ENCODE data around the gene ABCC3. TPM values are rescaled to one million over a fixed set of nuclear protein-coding genes. Genes with fewer than 3 reads are reported as not detected.
A peak's percentile ranks its signal among the peaks of the same experiment; 100 is the strongest.

ABCC3 gene
- total and polyA plus RNA-seq, 8 donors: 13.6 to 1,043 (median 188) TPM

GRCh38 chr17:50667259-50668024 is 32.8 kb downstream of the ABCC3 start:
- WGBS, 5 donors: 87 to 90% (median 89%) methylated on average over 13 to 14 of the region's 14 CpGs
- no peak for DNase-seq
- Histone ChIP-seq H3K9me3 (no peaks in the 10 kb centered on the region), H3K27ac (peak overlapping the region in 1 of 5 donors; percentile 1), H3K27me3 (no peaks in the 10 kb centered on the region), H3K4me1 (peaks cover 0 to 23% (median under 1%) of the 10 kb centered on the region in 4 donors), H3K4me3 (no peak overlapping the region), H3K36me3 (peaks cover 0 to 22% (median 7%) of the 10 kb centered on the region in 4 donors)
- intact Hi-C loops (cut with DNase I; ENCODE audit: low total_unique reads): no loop called here
- TF ChIP-seq, protein P1, sequence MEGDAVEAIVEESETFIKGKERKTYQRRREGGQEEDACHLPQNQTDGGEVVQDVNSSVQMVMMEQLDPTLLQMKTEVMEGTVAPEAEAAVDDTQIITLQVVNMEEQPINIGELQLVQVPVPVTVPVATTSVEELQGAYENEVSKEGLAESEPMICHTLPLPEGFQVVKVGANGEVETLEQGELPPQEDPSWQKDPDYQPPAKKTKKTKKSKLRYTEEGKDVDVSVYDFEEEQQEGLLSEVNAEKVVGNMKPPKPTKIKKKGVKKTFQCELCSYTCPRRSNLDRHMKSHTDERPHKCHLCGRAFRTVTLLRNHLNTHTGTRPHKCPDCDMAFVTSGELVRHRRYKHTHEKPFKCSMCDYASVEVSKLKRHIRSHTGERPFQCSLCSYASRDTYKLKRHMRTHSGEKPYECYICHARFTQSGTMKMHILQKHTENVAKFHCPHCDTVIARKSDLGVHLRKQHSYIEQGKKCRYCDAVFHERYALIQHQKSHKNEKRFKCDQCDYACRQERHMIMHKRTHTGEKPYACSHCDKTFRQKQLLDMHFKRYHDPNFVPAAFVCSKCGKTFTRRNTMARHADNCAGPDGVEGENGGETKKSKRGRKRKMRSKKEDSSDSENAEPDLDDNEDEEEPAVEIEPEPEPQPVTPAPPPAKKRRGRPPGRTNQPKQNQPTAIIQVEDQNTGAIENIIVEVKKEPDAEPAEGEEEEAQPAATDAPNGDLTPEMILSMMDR (IDR thresholded peaks at IDR 0.05): no peak
- TF ChIP-seq EP300 (IDR thresholded peaks at IDR 0.05) (no peak), POLR2AphosphoS5 (IDR thresholded peaks at IDR 0.05) (no peak), POLR2A (IDR thresholded peaks at IDR 0.05) (no peak)

DNA sequence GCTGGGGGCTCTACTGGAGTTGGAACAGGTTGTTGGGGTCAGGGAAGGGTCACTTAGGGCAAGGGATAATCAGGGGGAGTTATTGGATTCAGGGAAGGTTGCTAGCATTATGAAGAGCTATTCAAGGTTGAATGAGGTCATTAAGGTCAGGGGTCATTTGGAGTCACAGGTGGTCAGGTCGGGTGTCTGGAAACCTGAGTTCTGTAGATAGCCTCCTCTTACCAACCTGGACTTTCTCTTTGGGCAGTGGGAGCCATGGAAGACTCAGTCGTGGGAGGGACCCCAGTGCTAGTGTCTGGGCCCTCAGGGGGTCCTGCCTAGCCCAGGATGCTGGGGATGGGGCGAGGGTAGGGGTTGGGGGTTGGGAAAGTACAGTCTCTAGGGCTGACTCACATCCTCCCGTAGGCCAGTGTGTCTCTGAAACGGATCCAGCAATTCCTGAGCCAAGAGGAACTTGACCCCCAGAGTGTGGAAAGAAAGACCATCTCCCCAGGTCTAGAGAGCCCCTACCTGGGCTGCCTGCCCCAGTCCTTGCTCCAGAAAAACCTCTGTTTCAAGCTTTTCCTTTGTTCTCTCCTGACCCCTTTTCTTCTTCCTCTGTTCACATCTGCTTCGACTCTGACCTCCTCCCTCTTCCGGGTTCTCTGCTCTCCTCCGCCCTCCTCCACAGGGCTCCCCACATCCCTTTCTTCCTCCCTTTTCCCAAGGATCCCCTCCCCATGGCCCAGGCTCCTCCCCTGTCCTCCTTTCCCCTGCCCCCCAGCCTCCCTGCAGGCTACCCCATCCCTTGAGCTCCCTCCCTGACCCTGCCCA is 33.5 kb downstream of the ABCC3 start:
- DNase-seq: no peak
- Histone ChIP-seq H3K4me3 (no peak overlapping the region), H3K36me3 (peaks cover 0 to 22% (median 8%) of the 10 kb centered on the region in 4 donors), H3K27me3 (no peaks in the 10 kb centered on the region), H3K27ac (peak overlapping the region in 2 of 5 donors; percentile 24 to 39), H3K9me3 (no peaks in the 10 kb centered on the region), H3K4me1 (peaks cover 0 to 19% (median 0%) of the 10 kb centered on the region in 4 donors)
- no peak for TF ChIP-seq EP300 (IDR thresholded peaks at IDR 0.05)
- TF ChIP-seq, protein P1 (IDR thresholded peaks at IDR 0.05): no peak
- TF ChIP-seq POLR2A (IDR thresholded peaks at IDR 0.05): no peak
- TF ChIP-seq POLR2AphosphoS5 (IDR thresholded peaks at IDR 0.05): no peak
- intact Hi-C loops (cut with DNase I; ENCODE audit: low total_unique reads): no loop called here
- 48 to 53% (median 50%) methylated on average over 8 of the region's 8 CpGs for WGBS, 5 donors

DNA sequence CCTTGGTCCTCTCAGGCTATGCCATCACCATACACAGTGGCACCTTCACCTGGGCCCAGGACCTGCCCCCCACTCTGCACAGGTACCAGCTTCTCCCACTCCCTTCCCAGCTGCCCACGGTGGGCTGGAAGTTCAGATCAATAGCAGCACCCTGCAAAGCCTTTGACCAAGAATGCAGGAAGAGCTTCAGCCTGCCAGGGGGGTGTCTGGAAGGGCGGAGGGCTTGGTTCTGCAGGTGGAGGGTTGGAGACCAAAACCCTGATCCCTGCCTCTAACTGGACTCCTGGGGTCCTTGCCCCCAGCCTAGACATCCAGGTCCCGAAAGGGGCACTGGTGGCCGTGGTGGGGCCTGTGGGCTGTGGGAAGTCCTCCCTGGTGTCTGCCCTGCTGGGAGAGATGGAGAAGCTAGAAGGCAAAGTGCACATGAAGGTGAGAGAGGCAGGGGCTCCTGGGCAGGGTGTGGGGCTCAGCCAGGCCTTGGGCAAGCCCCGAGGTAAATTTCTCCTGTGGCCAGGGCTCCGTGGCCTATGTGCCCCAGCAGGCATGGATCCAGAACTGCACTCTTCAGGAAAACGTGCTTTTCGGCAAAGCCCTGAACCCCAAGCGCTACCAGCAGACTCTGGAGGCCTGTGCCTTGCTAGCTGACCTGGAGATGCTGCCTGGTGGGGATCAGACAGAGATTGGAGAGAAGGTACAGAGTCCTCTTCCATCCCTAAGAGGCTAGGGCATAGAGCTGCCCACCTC is 34.3 kb downstream of the ABCC3 start:
- intact Hi-C loops (cut with DNase I; ENCODE audit: low total_unique reads): no loop called here
- H3K4me3 ChIP-seq: no peak overlapping the region
- H3K27me3 ChIP-seq: no peaks in the 10 kb centered on the region
- H3K27ac ChIP-seq: peak overlapping the region in 2 of 5 donors; percentile 24 to 39
- TF ChIP-seq POLR2AphosphoS5 (IDR thresholded peaks at IDR 0.05) (no peak), POLR2A (IDR thresholded peaks at IDR 0.05) (no peak), EP300 (IDR thresholded peaks at IDR 0.05) (no peak)
- TF ChIP-seq, protein P1 (IDR thresholded peaks at IDR 0.05): no peak
- H3K9me3 ChIP-seq: no peaks in the 10 kb centered on the region
- 73 to 91% (median 82%) methylated on average over 4 to 9 of the region's 9 CpGs for WGBS, 5 donors
- DNase-seq: no peak
- peaks cover 0 to 20% (median under 1%) of the 10 kb centered on the region in 4 donors for H3K4me1 ChIP-seq
- peaks cover 0 to 20% (median 10%) of the 10 kb centered on the region in 4 donors for H3K36me3 ChIP-seq

GRCh38 chr17:50672071-50672470 is 37.4 kb downstream of the ABCC3 start:
- WGBS, 5 donors: 89 to 96% (median 95%) methylated on average over 5 of the region's 5 CpGs
- Histone ChIP-seq H3K4me1 (peaks cover 11 to 37% (median 19%) of the 10 kb centered on the region in 4 donors), H3K9me3 (no peaks in the 10 kb centered on the region), H3K27ac (no peak overlapping the region), H3K4me3 (no peak overlapping the region), H3K36me3 (peaks cover 0 to 34% (median 13%) of the 10 kb centered on the region in 4 donors), H3K27me3 (no peaks in the 10 kb centered on the region)
- DNase-seq: no peak
- intact Hi-C loops (cut with DNase I; ENCODE audit: low total_unique reads): no loop called here
- TF ChIP-seq POLR2A (IDR thresholded peaks at IDR 0.05): no peak
- TF ChIP-seq, protein P1 (IDR thresholded peaks at IDR 0.05): no peak
- no peak for TF ChIP-seq POLR2AphosphoS5 (IDR thresholded peaks at IDR 0.05)
- no peak for TF ChIP-seq EP300 (IDR thresholded peaks at IDR 0.05)

Measured in stomach (tissue), 9 donors.